OCI-LY7 (cell line): ENCODE results near the gene KAT2A. TPM values are rescaled to one million over a fixed set of nuclear protein-coding genes. Genes with fewer than 3 reads are reported as not detected.
"Not testable (repeated sequence)": the region's sequence is repeated elsewhere in the genome, so short reads cannot be mapped to it uniquely, and the experiment has no call there.

Experiments
- BruUV-seq: library from RNA; stranded (reverse); fragments of 400-500 nt; replicated peaks from 2 replicates; lab custom pipeline; 2021; lab: Mats Ljungman, UMichigan
- CTCF ChIA-PET: fragments of 300-600 bp; sonication (Branson Sonifier 250); formaldehyde crosslinking; loops from one replicate; lab custom pipeline; 2022; ENCODE audit warnings: antibody characterized with exemption; ENCODE audit not compliant: unreplicated experiment; lab: Charles Lee
- POLR2A ChIA-PET: fragments of 300-600 bp; sonication (Branson Sonifier 250); formaldehyde crosslinking; loops from one replicate; lab custom pipeline; 2022; ENCODE audit warnings: antibody characterized with exemption; lab: Charles Lee
- DNase-seq: peaks from one replicate; pipeline ENCODE4 v3.0.0-alpha.2; 2015; ENCODE audit warnings: low spot score
- H2AFZ ChIP-seq: fragments of 200-600 bp; sonication (generic), shearing (Covaris generic); 2 replicates; pipeline ENCODE4 v1.6.1; 2014; ENCODE audit warnings: mild to moderate bottlenecking, antibody characterized with exemption, low read length, moderate library complexity
- H3K27ac ChIP-seq: fragments of 200-600 bp; sonication (generic); 2 replicates; pipeline ENCODE4 v1.5.1; 2014; ENCODE audit warnings: mixed run types, low read depth, mild to moderate bottlenecking, moderate library complexity, low read length, inconsistent platforms; ENCODE audit not compliant: poor library complexity, severe bottlenecking
- H3K36me3 ChIP-seq: fragments of 200-600 bp; sonication (generic); 2 replicates; pipeline ENCODE4 v1.6.1; 2014; ENCODE audit warnings: mild to moderate bottlenecking, antibody characterized with exemption, low read length, moderate library complexity, mixed read lengths; ENCODE audit not compliant: insufficient read depth
- H3K4me1 ChIP-seq: fragments of 200-600 bp; sonication (generic); 2 replicates; pipeline ENCODE4 v1.5.1; 2014; ENCODE audit warnings: mild to moderate bottlenecking, low read length; ENCODE audit not compliant: insufficient read depth, poor library complexity, severe bottlenecking
- H3K4me2 ChIP-seq: fragments of 200-600 bp; sonication (generic); 2 replicates; pipeline ENCODE4 v1.6.1; 2014; ENCODE audit warnings: mild to moderate bottlenecking, low read length
- H3K4me3 ChIP-seq: fragments of 200-600 bp; sonication (generic); 2 replicates; pipeline ENCODE4 v1.5.1; 2014; ENCODE audit warnings: mild to moderate bottlenecking, low read depth, low read length; ENCODE audit not compliant: poor library complexity, severe bottlenecking
- H3K79me2 ChIP-seq: fragments of 200-600 bp; sonication (generic); 2 replicates; pipeline ENCODE4 v1.6.1; 2016; ENCODE audit warnings: low read depth, mild to moderate bottlenecking, low read length, moderate library complexity, mixed read lengths; ENCODE audit not compliant: insufficient read depth
- H3K9me2 ChIP-seq: fragments of 200-600 bp; sonication (generic); 2 replicates; pipeline ENCODE4 v1.6.1; 2016; ENCODE audit warnings: mild to moderate bottlenecking, low read length, mixed read lengths; ENCODE audit not compliant: insufficient read depth
- H3K9me3 ChIP-seq: fragments of 200-600 bp; sonication (generic); 2 replicates; pipeline ENCODE4 v1.6.1; 2014; ENCODE audit warnings: mild to moderate bottlenecking, mixed run types, low read length, mixed read lengths
- H4K20me1 ChIP-seq: fragments of 200-600 bp; sonication (generic); 2 replicates; pipeline ENCODE4 v1.6.1; 2014; ENCODE audit warnings: mild to moderate bottlenecking, antibody characterized with exemption, low read length, moderate library complexity, mixed read lengths; ENCODE audit not compliant: insufficient read depth
- EZH2phosphoT487 ChIP-seq: fragments of 200-600 bp; sonication (generic); IDR thresholded peaks from 2 replicates; pipeline ENCODE4 v1.6.1; 2018; ENCODE audit warnings: low read depth, borderline replicate concordance, mild to moderate bottlenecking, mixed run types, antibody characterized with exemption, low read length, moderate library complexity, mixed read lengths
- intact Hi-C: fragments of 100-400 bp; cut with micrococcal nuclease; formaldehyde crosslinking; loops from one replicate; pipeline ENCODE4 v1.10.0; 2022; ENCODE audit not compliant: unreplicated experiment
- total RNA-seq, 2 experiments: library from RNA; depleted of rRNA in 1 of 2; stranded (reverse); fragments of >200 nt in 1 of 2; shearing (Covaris generic) in 1 of 2; gene quantifications; 2 replicates each; pipeline ENCODE4 v1.2.3, GENCODE V29; 2014 to 2022
- TF ChIP-seq, protein P1 (sequence below): fragments of 200-600 bp; sonication (generic); conservative IDR thresholded peaks from 2 replicates; pipeline ENCODE4 v1.5.1; 2014; ENCODE audit warnings: mild to moderate bottlenecking, antibody characterized with exemption, low read length, moderate library complexity, mixed read lengths

The KAT2A gene
- total RNA-seq, 2 experiments from 2014 or later, result 73.0 to 89.8 TPM

DNA sequence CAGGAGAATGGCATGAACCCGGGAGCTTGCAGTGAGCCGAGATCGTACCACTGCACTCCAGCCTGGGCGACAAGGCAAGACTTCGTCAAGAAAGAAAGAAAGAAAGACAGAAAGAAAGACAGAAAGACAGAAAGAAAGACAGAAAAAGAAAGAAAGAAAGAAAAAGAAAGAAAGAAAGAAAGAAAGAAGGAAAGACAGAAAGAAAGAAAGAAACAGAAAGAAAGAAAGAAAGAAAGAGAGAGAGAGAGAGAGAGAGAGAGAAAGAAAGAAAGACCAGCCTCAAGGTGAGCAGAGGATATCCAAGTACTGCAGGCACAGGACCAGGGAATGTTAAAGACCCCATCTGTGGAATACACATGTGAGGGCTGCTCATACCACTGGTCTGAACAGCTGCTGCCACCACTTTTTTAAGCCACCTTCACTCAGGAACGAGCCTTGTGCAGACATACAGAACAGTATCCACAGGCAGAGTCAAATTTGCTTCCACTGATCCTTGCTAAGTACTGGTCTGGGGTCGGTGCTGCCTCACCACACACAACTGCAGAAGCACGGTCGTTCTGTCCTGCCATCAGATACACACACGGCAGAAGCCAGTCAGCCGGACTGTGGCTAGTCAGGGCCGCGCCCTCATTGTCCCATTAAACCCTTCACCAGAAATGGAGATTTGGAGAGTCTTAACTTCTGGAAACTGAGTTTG, 25.9 kb upstream of the KAT2A start:
- DNase-seq, result no peak
- TF ChIP-seq, protein P1, sequence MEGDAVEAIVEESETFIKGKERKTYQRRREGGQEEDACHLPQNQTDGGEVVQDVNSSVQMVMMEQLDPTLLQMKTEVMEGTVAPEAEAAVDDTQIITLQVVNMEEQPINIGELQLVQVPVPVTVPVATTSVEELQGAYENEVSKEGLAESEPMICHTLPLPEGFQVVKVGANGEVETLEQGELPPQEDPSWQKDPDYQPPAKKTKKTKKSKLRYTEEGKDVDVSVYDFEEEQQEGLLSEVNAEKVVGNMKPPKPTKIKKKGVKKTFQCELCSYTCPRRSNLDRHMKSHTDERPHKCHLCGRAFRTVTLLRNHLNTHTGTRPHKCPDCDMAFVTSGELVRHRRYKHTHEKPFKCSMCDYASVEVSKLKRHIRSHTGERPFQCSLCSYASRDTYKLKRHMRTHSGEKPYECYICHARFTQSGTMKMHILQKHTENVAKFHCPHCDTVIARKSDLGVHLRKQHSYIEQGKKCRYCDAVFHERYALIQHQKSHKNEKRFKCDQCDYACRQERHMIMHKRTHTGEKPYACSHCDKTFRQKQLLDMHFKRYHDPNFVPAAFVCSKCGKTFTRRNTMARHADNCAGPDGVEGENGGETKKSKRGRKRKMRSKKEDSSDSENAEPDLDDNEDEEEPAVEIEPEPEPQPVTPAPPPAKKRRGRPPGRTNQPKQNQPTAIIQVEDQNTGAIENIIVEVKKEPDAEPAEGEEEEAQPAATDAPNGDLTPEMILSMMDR, result no peak
- TF ChIP-seq EZH2phosphoT487, result no peak
- Histone ChIP-seq H3K4me2 (no peak overlapping the region), H3K9me2 (no peaks in the 10 kb centered on the region), H3K27ac (no peak overlapping the region), H3K4me1 (peaks cover 18% of the 10 kb centered on the region), H3K36me3 (peaks cover 56% of the 10 kb centered on the region), H2AFZ (no peak overlapping the region), H4K20me1 (no peaks in the 10 kb centered on the region), H3K79me2 (peaks cover 33% of the 10 kb centered on the region; the same call in 1 of the 2 replicates), H3K4me3 (no peak overlapping the region), H3K9me3 (no peaks in the 10 kb centered on the region)
- intact Hi-C loops, result no loop called here
- ChIA-PET CTCF (no interaction called here), POLR2A (no interaction called here)
- BruUV-seq, result no TSS peak

DNA sequence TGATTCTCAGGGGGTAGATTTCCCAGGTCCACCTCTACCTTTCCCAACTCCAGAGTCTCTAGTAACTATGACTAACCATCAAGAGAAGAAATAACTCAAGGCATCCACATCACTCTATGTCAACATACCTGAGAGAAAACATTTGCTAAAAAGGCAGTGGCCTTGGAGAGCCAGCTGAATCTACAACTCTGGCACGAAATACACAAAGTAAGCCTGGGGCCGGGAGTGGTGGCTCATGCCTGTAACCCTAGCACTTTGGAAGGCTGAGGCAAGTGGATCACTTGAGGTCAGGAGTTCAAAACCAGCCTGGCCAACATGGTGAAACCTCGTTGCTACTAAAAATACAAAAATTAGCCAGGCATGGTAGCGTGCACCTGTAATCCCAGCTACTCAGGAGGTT, 22.0 kb upstream of the KAT2A start:
- H4K20me1 ChIP-seq, H3K4me3 ChIP-seq, intact Hi-C loops, CTCF ChIA-PET, BruUV-seq, DNase-seq, H3K9me3 ChIP-seq, H2AFZ ChIP-seq, H3K9me2 ChIP-seq: not testable (repeated sequence)
- H3K27ac ChIP-seq, result peak overlapping the region; percentile 16
- peaks cover 24% of the 10 kb centered on the region; the same call in 1 of the 2 replicates for H3K79me2 ChIP-seq
- H3K4me1 ChIP-seq, result peaks cover 22% of the 10 kb centered on the region
- POLR2A ChIA-PET, result interaction anchor here (0.5 to 1.6 kb wide), 2 partner anchors 10 to 398 kb away, joined by 3 read pairs; no protein-coding TSS in a partner anchor
- H3K36me3 ChIP-seq, result peaks cover 57% of the 10 kb centered on the region
- peak overlapping the region; percentile 39 for H3K4me2 ChIP-seq

DNA sequence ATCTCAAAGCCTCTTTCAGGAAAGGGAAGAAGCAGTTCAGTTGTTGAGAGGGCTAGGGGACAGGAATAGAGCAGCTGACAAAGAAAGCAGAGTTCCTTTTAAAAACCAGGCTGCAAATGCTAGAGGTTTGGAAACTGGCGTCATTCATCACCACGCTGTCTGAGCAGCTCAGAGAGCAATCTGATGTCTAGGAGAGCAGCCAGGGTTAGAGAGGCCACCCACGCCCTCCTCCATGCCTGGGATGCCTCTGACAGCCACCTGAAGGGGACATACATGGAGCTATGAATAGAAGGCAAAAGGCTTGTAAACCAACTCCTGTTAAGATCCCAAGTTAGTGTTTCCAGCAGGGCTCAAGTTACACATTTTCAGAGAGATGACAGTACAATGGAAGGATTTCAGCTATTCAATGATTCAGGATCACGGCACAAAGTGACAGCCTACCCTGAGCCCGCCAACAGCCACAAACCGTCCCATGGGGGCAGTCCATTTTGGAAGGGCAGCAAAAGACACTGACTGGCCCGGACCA, 21.3 kb upstream of the KAT2A start:
- BruUV-seq, result no TSS peak
- H4K20me1 ChIP-seq, result no peaks in the 10 kb centered on the region
- CTCF ChIA-PET, result no interaction called here
- no peak overlapping the region for H3K27ac ChIP-seq
- H3K4me3 ChIP-seq, result no peak overlapping the region
- POLR2A ChIA-PET, result interaction anchor here (0.5 to 1.6 kb wide), 4 partner anchors 9 to 1986 kb away, joined by 3 to 4 read pairs (median 4); no protein-coding TSS in a partner anchor
- no peak for DNase-seq
- H2AFZ ChIP-seq, result no peak overlapping the region
- H3K4me1 ChIP-seq, result peaks cover 22% of the 10 kb centered on the region
- intact Hi-C loops, result no loop called here
- H3K79me2 ChIP-seq, result peaks cover 31% of the 10 kb centered on the region
- H3K4me2 ChIP-seq, result no peak overlapping the region
- peaks cover 58% of the 10 kb centered on the region for H3K36me3 ChIP-seq
- H3K9me2 ChIP-seq, result no peaks in the 10 kb centered on the region
- TF ChIP-seq, protein P1, result no peak
- TF ChIP-seq EZH2phosphoT487, result no peak
- no peaks in the 10 kb centered on the region for H3K9me3 ChIP-seq
